ENCODE measurements around the gene SH3GL3. TPM values are rescaled to one million over a fixed set of nuclear protein-coding genes. Genes with fewer than 3 reads are reported as not detected.

The SH3GL3 gene
- total and polyA plus RNA-seq, 2 of the 4 experiments (the other 2 are of a cell fraction), result not detected

GRCh38 chr15:83574345-83574744 is 127.2 kb downstream of the SH3GL3 start (continued):
- TF ChIP-seq CHD1 (IDR thresholded peaks at IDR 0.05; ENCODE audit: low read depth, low read length), result no peak
- no peak for TF ChIP-seq NFE2L2 (IDR thresholded peaks at IDR 0.05; ENCODE audit: low read depth, low read length)
- TF ChIP-seq MXI1 (IDR thresholded peaks at IDR 0.05; ENCODE audit: borderline replicate concordance, low read depth, low read length), result no peak
- no peak for TF ChIP-seq MAZ (IDR thresholded peaks at IDR 0.05; ENCODE audit: borderline replicate concordance, low read depth, low read length)
- TF ChIP-seq CEBPB (IDR thresholded peaks at IDR 0.05; ENCODE audit: low read depth, low read length), result no peak

GRCh38 chr15:83578691-83579090 is 131.6 kb downstream of the SH3GL3 start:
- no peak overlapping the region for H4K91ac ChIP-seq (ENCODE audit: insufficient read depth, low read depth, low read length)
- in situ Hi-C loops (cut with MboI; ENCODE audit: low sequenced_read_pairs), result loop anchor here (10.0 kb wide), 1 partner anchor 446 kb away; no protein-coding TSS in a partner anchor
- ATAC-seq (ENCODE audit: low read depth) (no peak), DNase-seq (no peak)
- H2BK120ac ChIP-seq (ENCODE audit: low read depth, low read length), result no peak overlapping the region
- H2BK15ac ChIP-seq (ENCODE audit: low read depth, low read length), result no peak overlapping the region
- H4K8ac ChIP-seq (ENCODE audit: low read depth in 2 of 2, low read length in 2 of 2), result no peak overlapping the region
- no peak overlapping the region for H3K4me3 ChIP-seq (ENCODE audit: insufficient read depth, low read depth, low read length)
- H4K20me1 ChIP-seq (ENCODE audit: insufficient read depth, low read length), result no peaks in the 10 kb centered on the region
- no peak overlapping the region for H2BK5ac ChIP-seq (ENCODE audit: low read depth, low read length, poor library complexity, severe bottlenecking)
- no peaks in the 10 kb centered on the region for H3K36me3 ChIP-seq (ENCODE audit: control insufficient read depth, insufficient read depth, low read length)
- H3K27ac ChIP-seq (ENCODE audit: insufficient read depth, low read length), result no peak overlapping the region
- CTCF ChIA-PET, result no interaction called here
- H3K56ac ChIP-seq (ENCODE audit: extremely low read depth, insufficient read depth, low read length), result no peak overlapping the region
- no peak overlapping the region for H3K9ac ChIP-seq (ENCODE audit: low read depth, low read length)
- no peak overlapping the region for H2BK20ac ChIP-seq (ENCODE audit: low read depth, low read length)
- no peaks in the 10 kb centered on the region; the same call in 1 of the 2 replicates for H3K9me3 ChIP-seq (ENCODE audit: control insufficient read depth, insufficient read depth, low read length)
- POLR2A ChIA-PET (ENCODE audit: unreplicated experiment), result no interaction called here
- no peak overlapping the region for H3K4me2 ChIP-seq (ENCODE audit: low read depth, low read length)
- 55% methylated on average over 4 of the region's 8 CpGs; no CpG with 5 or more reads in 1 of the 2 experiments for WGBS, 2 experiments (ENCODE audit: extremely low coverage in 2 of 2, insufficient read length in 1 of 2)
- no peak overlapping the region for H3K18ac ChIP-seq (ENCODE audit: low read depth, low read length)
- dilution Hi-C loops (cut with HindIII; ENCODE audit: low sequenced_read_pairs, unreplicated experiment), result no loop called here
- no peak overlapping the region for H2AK9ac ChIP-seq (replicated peaks; ENCODE audit: low read depth, low read length, poor library complexity)
- H2AFZ ChIP-seq (replicated peaks; ENCODE audit: low read length, poor library complexity), result no peak overlapping the region
- intact Hi-C loops (cut with micrococcal nuclease), result no loop called here
- H3K9me1 ChIP-seq (ENCODE audit: insufficient read depth, low read length), result no peaks in the 10 kb centered on the region
- no peak overlapping the region for H3K23ac ChIP-seq (ENCODE audit: low read depth, low read length)
- H3K4ac ChIP-seq (ENCODE audit: low read depth, low read length), result no peak overlapping the region
- H2AK5ac ChIP-seq (ENCODE audit: low read depth, low read length), result no peak overlapping the region
- no peaks in the 10 kb centered on the region for H3K79me1 ChIP-seq (ENCODE audit: low read depth in 1 of 2, low read length in 2 of 2)
- TF ChIP-seq NFE2L2 (IDR thresholded peaks at IDR 0.05; ENCODE audit: low read depth, low read length), result no peak
- TF ChIP-seq CHD1 (IDR thresholded peaks at IDR 0.05; ENCODE audit: low read depth, low read length), result no peak
- no peak for TF ChIP-seq CEBPB (IDR thresholded peaks at IDR 0.05; ENCODE audit: low read depth, low read length)
- no peak for TF ChIP-seq USF2 (IDR thresholded peaks at IDR 0.05; ENCODE audit: low read depth, low read length)
- TF ChIP-seq RFX5 (IDR thresholded peaks at IDR 0.05; ENCODE audit: low read depth, low read length), result no peak
- no peak for TF ChIP-seq MXI1 (IDR thresholded peaks at IDR 0.05; ENCODE audit: borderline replicate concordance, low read depth, low read length)
- no peak for TF ChIP-seq RCOR1 (IDR thresholded peaks at IDR 0.05; ENCODE audit: insufficient replicate concordance, low read length)
- no peak for TF ChIP-seq FOS (IDR thresholded peaks at IDR 0.05; ENCODE audit: low read depth, low read length)
- no peak for TF ChIP-seq RAD21 (IDR thresholded peaks at IDR 0.05; ENCODE audit: low read length)
- H3K14ac ChIP-seq (replicated peaks; ENCODE audit: low read depth, low read length), result no peak overlapping the region
- H4K5ac ChIP-seq (ENCODE audit: low read depth, low read length), result no peak overlapping the region
- no peaks in the 10 kb centered on the region for H3K27me3 ChIP-seq (ENCODE audit: control insufficient read depth, insufficient read depth, low read length)
- no TSS peak for BruUV-seq (replicated peaks)
- no peaks in the 10 kb centered on the region for H3K4me1 ChIP-seq (ENCODE audit: control insufficient read depth, insufficient read depth, low read length)
